Right atrium auricular region (tissue), 2 donors: Measurements from ENCODE around the gene SH3GL3. TPM values are rescaled to one million over a fixed set of nuclear protein-coding genes. Genes with fewer than 3 reads are reported as not detected.

Source experiments
- DNase-seq: peaks from one replicate; pipeline ENCODE4 v3.0.0-alpha.2; 2019; ENCODE audit warnings: low spot score
- H3K27ac ChIP-seq, 2 donors: fragments of 200-600 bp; sonication (generic); 1 replicate in 1 of 2; 2 replicates in 1 of 2; pipeline ENCODE4 v1.5.1; 2016 to 2019
- H3K27me3 ChIP-seq, 2 donors: fragments of 200-600 bp; sonication (generic); one replicate each; pipeline versions ENCODE4 v1.5.1 to v1.6.0; 2017 to 2019
- H3K36me3 ChIP-seq: fragments of 200-600 bp; sonication (generic); one replicate; pipeline ENCODE4 v1.5.1; 2016
- H3K4me1 ChIP-seq, 2 donors: fragments of 200-600 bp; sonication (generic); one replicate each; pipeline versions ENCODE4 v1.5.1 to v1.6.0; 2017 to 2019
- H3K4me3 ChIP-seq, 2 donors: fragments of 200-600 bp; sonication (generic); 1 replicate in 1 of 2; 2 replicates in 1 of 2; pipeline ENCODE4 v1.5.1; 2017 to 2019; ENCODE audit warnings: mild to moderate bottlenecking in 1 of 2, moderate library complexity in 1 of 2
- H3K9me3 ChIP-seq, 2 donors: fragments of 200-600 bp; sonication (generic); one replicate each; pipeline ENCODE4 v1.5.1; 2019
- CTCF ChIP-seq, 2 donors: fragments of 200-600 bp; sonication (generic); IDR thresholded peaks; one replicate each; pipeline ENCODE4 v1.5.1; 2019; ENCODE audit warnings: antibody characterized with exemption in 2 of 2
- total RNA-seq, 2 donors: library from RNA; depleted of rRNA; stranded (reverse); fragments of >200 nt; gene quantifications; one replicate each; pipeline ENCODE4 v1.1.0, GENCODE V29; 2016

Gene SH3GL3
- total RNA-seq, 2 donors from 2014 or later, result 4.1 TPM; not detected in 1

GRCh38 chr15:83533410-83533962, 86.3 kb downstream of the SH3GL3 start:
- Histone ChIP-seq H3K36me3 (no peaks in the 10 kb centered on the region), H3K27me3 (no peaks in the 10 kb centered on the region), H3K4me3 (no peak overlapping the region), H3K27ac (no peak overlapping the region), H3K9me3 (peaks cover 0 to 6% of the 10 kb centered on the region in 2 donors), H3K4me1 (no peaks in the 10 kb centered on the region)
- TF ChIP-seq CTCF (IDR thresholded peaks at IDR 0.05), result no peak
- DNase-seq, result no peak

GRCh38 chr15:83537606-83538005, 90.5 kb downstream of the SH3GL3 start:
- no peaks in the 10 kb centered on the region for H3K4me1 ChIP-seq

GRCh38 chr15:83538682-83539081, 91.5 kb downstream of the SH3GL3 start:
- DNase-seq, result no peak
- Histone ChIP-seq H3K27ac (no peak overlapping the region), H3K36me3 (no peaks in the 10 kb centered on the region), H3K9me3 (peaks cover 0 to 5% of the 10 kb centered on the region in 2 donors), H3K4me3 (no peak overlapping the region), H3K27me3 (no peaks in the 10 kb centered on the region), H3K4me1 (no peaks in the 10 kb centered on the region)
- no peak for TF ChIP-seq CTCF (IDR thresholded peaks at IDR 0.05)

More at GRCh38 chr15:83537606-83538005, 90.5 kb downstream of the SH3GL3 start:
- no peaks in the 10 kb centered on the region for H3K36me3 ChIP-seq
- no peaks in the 10 kb centered on the region for H3K9me3 ChIP-seq
- H3K27me3 ChIP-seq, result no peaks in the 10 kb centered on the region
- no peak overlapping the region for H3K27ac ChIP-seq
- TF ChIP-seq CTCF (IDR thresholded peaks at IDR 0.05), result no peak
- H3K4me3 ChIP-seq, result no peak overlapping the region
- DNase-seq, result no peak

- TF ChIP-seq CTCF (IDR thresholded peaks at IDR 0.05), result no peak
- Histone ChIP-seq H3K27me3 (no peaks in the 10 kb centered on the region), H3K27ac (no peak overlapping the region), H3K9me3 (peaks cover 0 to 20% of the 10 kb centered on the region in 2 donors), H3K4me3 (no peak overlapping the region), H3K36me3 (no peaks in the 10 kb centered on the region), H3K4me1 (no peaks in the 10 kb centered on the region)
- DNase-seq, result no peak
Observed at GRCh38 chr15:83545804-83546511, 98.8 kb downstream of the SH3GL3 start.

GRCh38 chr15:83546512-83546888, 99.4 kb downstream of the SH3GL3 start:
- Histone ChIP-seq H3K4me1 (no peaks in the 10 kb centered on the region), H3K27me3 (no peaks in the 10 kb centered on the region), H3K27ac (no peak overlapping the region), H3K36me3 (no peaks in the 10 kb centered on the region), H3K4me3 (no peak overlapping the region), H3K9me3 (peaks cover 0 to 20% of the 10 kb centered on the region in 2 donors)
- no peak for DNase-seq
- no peak for TF ChIP-seq CTCF (IDR thresholded peaks at IDR 0.05)
